IMR-90 (cell line): Measurements from ENCODE around the gene MYO3B. TPM values are rescaled to one million over a fixed set of nuclear protein-coding genes. Genes with fewer than 3 reads are reported as not detected.

ENCODE experiments used
- ATAC-seq: fragments of 200-7000 bp; cut with Tn5 transposase; 2 replicates; pipeline ENCODE4 v1.9.1; 2020; ENCODE audit warnings: low read depth, mild to moderate bottlenecking, moderate library complexity
- BruUV-seq: library from RNA; stranded (reverse); fragments of 400-500 nt; replicated peaks from 2 replicates; lab custom pipeline; 2021; lab: Mats Ljungman, UMichigan
- CTCF ChIA-PET: fragments of 300-600 bp; formaldehyde crosslinking; extraction: SDS; loops from one replicate; lab custom pipeline; 2021; ENCODE audit warnings: antibody characterized with exemption; lab: Yijun Ruan, JAX
- POLR2A ChIA-PET: fragments of 300-600 bp; sonication (Branson Sonifier 250); formaldehyde crosslinking; loops from one replicate; lab custom pipeline; 2022; ENCODE audit warnings: antibody characterized with exemption; ENCODE audit not compliant: unreplicated experiment; lab: Charles Lee
- DNase-seq: peaks from one replicate; pipeline ENCODE4 v3.0.0; 2013
- H2AFZ ChIP-seq: replicated peaks from 2 replicates; pipeline ENCODE3; 2013; ENCODE audit warnings: low read length, mild to moderate bottlenecking; ENCODE audit not compliant: poor library complexity
- H2AK5ac ChIP-seq: 2 replicates; pipeline ENCODE4 v1.6.1; 2013; ENCODE audit warnings: low read depth, low read length, inconsistent platforms
- H2AK9ac ChIP-seq: replicated peaks from 2 replicates; pipeline ENCODE3; 2013; ENCODE audit warnings: mild to moderate bottlenecking, low read depth, low read length, moderate library complexity; ENCODE audit not compliant: poor library complexity
- H2BK120ac ChIP-seq: 2 replicates; pipeline ENCODE4 v1.6.1; 2013; ENCODE audit warnings: low read depth, low read length, inconsistent platforms
- H2BK15ac ChIP-seq: 3 replicates; pipeline ENCODE4 v1.6.1; 2013; ENCODE audit warnings: low read depth, low read length, inconsistent platforms
- H2BK20ac ChIP-seq: 2 replicates; pipeline ENCODE4 v1.6.1; 2013; ENCODE audit warnings: low read depth, mild to moderate bottlenecking, inconsistent platforms, low read length, moderate library complexity
- H2BK5ac ChIP-seq: 2 replicates; pipeline ENCODE4 v1.6.1; 2013; ENCODE audit warnings: mild to moderate bottlenecking, low read depth, low read length, inconsistent platforms; ENCODE audit not compliant: poor library complexity, severe bottlenecking
- H3K14ac ChIP-seq: replicated peaks from 2 replicates; pipeline ENCODE4 v1.6.1; 2013; ENCODE audit warnings: low read depth, low read length, inconsistent platforms
- H3K18ac ChIP-seq: 2 replicates; pipeline ENCODE4 v1.6.1; 2013; ENCODE audit warnings: low read depth, low read length, control low read depth
- H3K23ac ChIP-seq: 2 replicates; pipeline ENCODE4 v1.6.1; 2013; ENCODE audit warnings: low read depth, low read length, inconsistent platforms
- H3K27ac ChIP-seq: 2 replicates; pipeline ENCODE4 v1.5.1; 2013; ENCODE audit warnings: mild to moderate bottlenecking, control low read depth, low read length; ENCODE audit not compliant: insufficient read depth
- H3K27me3 ChIP-seq: 2 replicates; pipeline ENCODE4 v1.6.1; 2013; ENCODE audit warnings: low read length; ENCODE audit not compliant: control insufficient read depth, insufficient read depth
- H3K36me3 ChIP-seq: 2 replicates; pipeline ENCODE4 v1.6.1; 2013; ENCODE audit warnings: low read length, mixed read lengths; ENCODE audit not compliant: control insufficient read depth, insufficient read depth
- H3K4ac ChIP-seq: 2 replicates; pipeline ENCODE4 v1.6.1; 2013; ENCODE audit warnings: low read depth, low read length, inconsistent platforms
- H3K4me1 ChIP-seq: 2 replicates; pipeline ENCODE4 v1.6.1; 2013; ENCODE audit warnings: low read length, mixed read lengths; ENCODE audit not compliant: control insufficient read depth, insufficient read depth
- H3K4me2 ChIP-seq: 2 replicates; pipeline ENCODE4 v1.6.1; 2013; ENCODE audit warnings: low read depth, mild to moderate bottlenecking, control low read depth, low read length, moderate library complexity
- H3K4me3 ChIP-seq: 2 replicates; pipeline ENCODE4 v1.5.1; 2013; ENCODE audit warnings: low read depth, mild to moderate bottlenecking, control low read depth, low read length, moderate library complexity; ENCODE audit not compliant: insufficient read depth
- H3K56ac ChIP-seq: 2 replicates; pipeline ENCODE4 v1.6.1; 2013; ENCODE audit warnings: low read length, inconsistent platforms; ENCODE audit not compliant: insufficient read depth; ENCODE audit errors: extremely low read depth
- H3K79me1 ChIP-seq, 2 experiments: 2 replicates each; pipeline ENCODE4 v1.6.1; 2013; ENCODE audit warnings: low read length in 2 of 2, inconsistent platforms in 1 of 2, low read depth in 1 of 2
- H3K9ac ChIP-seq: 2 replicates; pipeline ENCODE4 v1.6.1; 2013; ENCODE audit warnings: low read depth, low read length, control low read depth
- H3K9me1 ChIP-seq: 2 replicates; pipeline ENCODE4 v1.6.1; 2013; ENCODE audit warnings: low read length, inconsistent platforms; ENCODE audit not compliant: insufficient read depth
- H3K9me3 ChIP-seq: 2 replicates; pipeline ENCODE4 v1.6.1; 2013; ENCODE audit warnings: low read length; ENCODE audit not compliant: control insufficient read depth, insufficient read depth
- H4K20me1 ChIP-seq: 2 replicates; pipeline ENCODE4 v1.6.1; 2013; ENCODE audit warnings: low read length, inconsistent platforms; ENCODE audit not compliant: insufficient read depth
- H4K5ac ChIP-seq: 2 replicates; pipeline ENCODE4 v1.6.1; 2013; ENCODE audit warnings: mild to moderate bottlenecking, low read depth, low read length, control low read depth
- H4K8ac ChIP-seq, 2 experiments: 2 replicates each; pipeline ENCODE4 v1.6.1; 2013; ENCODE audit warnings: low read depth in 2 of 2, low read length in 2 of 2, control low read depth in 1 of 2, inconsistent platforms in 1 of 2
- H4K91ac ChIP-seq: 2 replicates; pipeline ENCODE4 v1.6.1; 2013; ENCODE audit warnings: low read depth, low read length, inconsistent platforms; ENCODE audit not compliant: insufficient read depth
- CEBPB ChIP-seq: IDR thresholded peaks from 2 replicates; pipeline ENCODE4 v1.6.1; 2012; ENCODE audit warnings: low read depth, low read length, improper control_type of control experiment
- CHD1 ChIP-seq: IDR thresholded peaks from 2 replicates; pipeline ENCODE4 v1.6.1; 2012; ENCODE audit warnings: low read depth, low read length, improper control_type of control experiment
- FOS ChIP-seq: fragments of 150-350 bp; IDR thresholded peaks from 2 replicates; pipeline ENCODE4 v1.6.1; 2016; ENCODE audit warnings: low read depth, low read length
- SMC3 ChIP-seq: fragments of 150-350 bp; IDR thresholded peaks from 2 replicates; pipeline ENCODE4 v1.6.1; 2016; ENCODE audit warnings: low read depth, mild to moderate bottlenecking, antibody characterized with exemption, low read length, moderate library complexity
- WGBS, 2 experiments: methylation state at CpG; one replicate each; pipeline versions ENCODE4 v1.1.5 to v1.1.7; 2013; ENCODE audit warnings: missing lambda C conversion rate in 2 of 2; ENCODE audit not compliant: insufficient read length in 1 of 2; ENCODE audit errors: extremely low coverage in 2 of 2; 5-methylcytosine and 5-hydroxymethylcytosine counted together
- dilution Hi-C: fragments of 300-500 bp; cut with HindIII; formaldehyde crosslinking; loops from one replicate; pipeline ENCODE4 v1.14.3; 2018; ENCODE audit warnings: low sequenced_read_pairs; ENCODE audit not compliant: unreplicated experiment
- in situ Hi-C: fragments of 300-500 bp; cut with MboI; formaldehyde crosslinking; loops from 3 replicates; pipeline ENCODE4 v1.14.3; 2019; ENCODE audit warnings: low sequenced_read_pairs, inconsistent platforms, mixed read lengths
- intact Hi-C: fragments of 100-400 bp; cut with micrococcal nuclease; formaldehyde crosslinking; loops from 2 replicates; pipeline ENCODE4 v1.10.0; 2022
- polyA plus RNA-seq, 3 experiments: library from polyadenylated mRNA; depleted of rRNA; stranded (reverse); fragments of >200 nt; gene quantifications; 2 replicates each; pipeline ENCODE4 v1.2.3, GENCODE V29; 2012; ENCODE audit warnings: low replicate concordance in 1 of 3
- total RNA-seq: library from RNA; depleted of rRNA; stranded (reverse); fragments of >200 nt; gene quantifications from 2 replicates; pipeline ENCODE4 v1.2.3, GENCODE V29; 2012

MYO3B gene
- total and polyA plus RNA-seq, 2 of the 4 experiments (the other 2 are of a cell fraction) = 0.02 TPM; not detected in 1

DNA sequence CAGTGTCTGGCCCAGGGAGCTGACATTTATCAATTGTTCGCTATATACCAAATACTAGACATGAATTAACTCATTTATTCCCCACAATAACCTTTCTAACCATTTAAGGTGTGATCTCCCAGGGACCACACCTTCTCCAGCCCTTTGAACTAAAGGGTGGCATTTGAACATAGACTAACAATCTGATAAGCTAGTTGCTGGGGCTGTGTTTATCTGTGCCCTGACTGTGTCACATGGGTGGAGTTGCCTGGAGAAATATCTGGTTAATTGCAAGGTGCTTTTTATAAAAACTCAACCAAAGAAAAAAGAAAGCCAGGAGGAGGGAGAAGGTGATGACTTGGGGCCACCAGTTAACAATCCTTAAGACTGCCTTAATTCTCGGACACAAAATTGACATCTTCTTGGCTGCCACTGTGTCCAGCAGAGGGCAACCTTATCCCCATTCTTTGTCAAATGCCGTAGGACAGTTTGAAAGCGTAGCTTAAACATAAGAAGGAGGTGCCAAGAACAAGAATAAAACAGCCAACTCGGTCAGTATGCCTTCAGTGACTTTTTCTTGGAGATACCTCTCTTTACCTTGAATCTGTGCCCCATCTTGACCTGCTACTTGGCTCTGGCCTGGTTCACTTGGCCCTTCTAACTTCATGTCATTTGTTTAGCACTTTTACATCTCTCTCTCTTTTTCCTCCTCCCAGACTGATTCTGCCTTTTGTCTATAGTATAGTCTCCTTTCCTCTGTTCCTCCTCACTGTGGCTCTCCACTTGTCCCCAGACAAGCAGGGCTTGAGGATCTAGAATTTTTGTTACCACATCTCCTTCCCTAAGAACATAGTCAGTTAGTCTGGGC is 183.4 kb downstream of the MYO3B start (continued):
- peak; percentile 51 for TF ChIP-seq SMC3

DNA sequence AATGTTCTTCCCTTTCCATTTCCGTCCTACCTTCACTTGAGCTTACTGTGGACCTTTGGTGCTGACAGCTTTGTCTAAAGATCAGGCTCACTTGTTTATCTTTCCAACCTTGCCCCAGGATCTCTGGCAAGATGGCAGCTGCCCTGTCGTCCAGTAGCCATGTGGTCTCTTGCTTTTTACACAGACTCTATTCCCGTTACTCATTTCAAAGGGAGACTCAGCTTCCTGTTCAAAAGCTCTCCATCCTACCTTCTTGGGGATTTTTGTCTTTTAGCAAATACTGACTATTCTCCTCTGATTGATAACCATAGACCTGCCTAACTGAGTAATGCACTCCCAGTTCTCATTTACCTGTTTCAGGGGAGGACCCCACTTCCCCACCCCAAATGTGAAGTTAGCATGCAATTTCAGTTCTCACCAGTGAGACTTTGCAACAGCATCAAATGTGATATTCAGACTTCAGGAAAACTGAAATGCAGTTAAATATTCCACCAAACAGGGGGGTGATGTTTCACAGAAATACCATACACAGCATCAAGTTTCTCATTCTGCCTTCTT is 184.4 kb downstream of the MYO3B start:
- Histone ChIP-seq H2BK120ac (no peak overlapping the region), H4K20me1 (no peaks in the 10 kb centered on the region), H3K4me3 (no peak overlapping the region), H4K91ac (no peak overlapping the region), H2AK9ac (no peak overlapping the region), H3K14ac (no peak overlapping the region), H2BK20ac (no peak overlapping the region), H2AK5ac (no peak overlapping the region), H3K23ac (no peak overlapping the region), H3K4ac (no peak overlapping the region), H3K27me3 (peaks cover 12% of the 10 kb centered on the region), H3K36me3 (no peaks in the 10 kb centered on the region), H3K9ac (no peak overlapping the region), H3K56ac (no peak overlapping the region), H3K27ac (no peak overlapping the region), H3K79me1 (no peaks in the 10 kb centered on the region), H3K9me1 (no peaks in the 10 kb centered on the region), H2BK15ac (no peak overlapping the region), H3K4me2 (no peak overlapping the region), H3K18ac (no peak overlapping the region), H3K9me3 (no peaks in the 10 kb centered on the region), H3K4me1 (no peaks in the 10 kb centered on the region), H4K8ac (no peak overlapping the region), H4K5ac (no peak overlapping the region), H2AFZ (no peak overlapping the region), H2BK5ac (no peak overlapping the region)
- DNase-seq (no peak), ATAC-seq (no peak)
- intact Hi-C loops = loop anchor here (5.0 kb wide), 2 partner anchors 125 to 430 kb away; no protein-coding TSS in a partner anchor
- WGBS, 2 experiments = 33% methylated on average over 1 of the region's 3 CpGs; no CpG with 5 or more reads in 1 of the 2 experiments
- ChIA-PET CTCF (interaction anchor here (1.1 to 1.6 kb wide), 3 partner anchors 23 to 85 kb away, joined by 3 to 5 read pairs (median 4); no protein-coding TSS in a partner anchor), POLR2A (no interaction called here)
- no TSS peak for BruUV-seq
- in situ Hi-C loops = no loop called here
- TF ChIP-seq CEBPB (no peak), FOS (no peak), CHD1 (no peak)
- dilution Hi-C loops = no loop called here
